Myocyte (in vitro differentiated cells): Measurements from ENCODE around the gene FGFBP1. TPM values are rescaled to one million over a fixed set of nuclear protein-coding genes. Genes with fewer than 3 reads are reported as not detected.

Experiments
- total RNA-seq: library from RNA; depleted of rRNA; stranded (reverse); fragments of >200 nt; gene quantifications from 2 replicates; pipeline ENCODE4 v1.2.3, GENCODE V29; 2014

FGFBP1 gene
- total RNA-seq, 1 donor from 2014 or later: not detected

Other genes starting within 250 kb of the FGFBP1 start
- 0.88 and 1.4 TPM in 2 replicates for gene BST1, start 235.7 kb downstream of the FGFBP1 start, total RNA-seq
- gene CD38, start 160.4 kb downstream of the FGFBP1 start, total RNA-seq: not detected in 2 replicates
- 3.0 TPM in 1 of 2 replicates, not detected in the other for gene FGFBP2, start 24.4 kb upstream of the FGFBP1 start, total RNA-seq
- not detected in 2 replicates for gene PROM1, start 145.3 kb upstream of the FGFBP1 start, total RNA-seq